Pancreas (tissue), 10 donors: ENCODE data around the gene OR51E2. TPM values are rescaled to one million over a fixed set of nuclear protein-coding genes. Genes with fewer than 3 reads are reported as not detected.
A peak's percentile ranks its signal among the peaks of the same experiment; 100 is the strongest.

Experiments used
- ATAC-seq, 4 donors: fragments of 200-7000 bp; cut with Tn5 transposase; one replicate each; pipeline versions ENCODE4 v1.8.0 to v1.9.1; 2020; ENCODE audit warnings: mild to moderate bottlenecking in 4 of 4, moderate library complexity in 4 of 4
- DNase-seq, 6 donors: peaks; one replicate each; pipeline ENCODE4 v3.0.0-alpha.2; 2020
- FAIRE-seq: peaks from 2 replicates; lab custom pipeline; 2012; peaks lifted over from hg19 to GRCh38; lab: Jason Lieb, UNC
- H3K27ac ChIP-seq, 4 donors: fragments of 200-600 bp; sonication (generic); 1 replicate in 3 of 4; 2 replicates in 1 of 4; pipeline versions ENCODE4 v1.5.0 to v1.8.0; 2020
- H3K27me3 ChIP-seq, 4 donors: fragments of 200-600 bp; one replicate each; pipeline ENCODE4 v1.8.0; 2021
- H3K36me3 ChIP-seq, 3 donors: fragments of 200-600 bp; sonication (generic) in 1 of 3; one replicate each; pipeline versions ENCODE4 v1.5.0 to v1.8.0; 2020 to 2021
- H3K4me1 ChIP-seq, 3 donors: fragments of 200-600 bp; one replicate each; pipeline ENCODE4 v1.8.0; 2021
- H3K4me3 ChIP-seq, 4 donors: fragments of 200-600 bp; sonication (generic) in 2 of 4; one replicate each; pipeline versions ENCODE4 v1.5.0 to v1.8.0; 2020 to 2021
- H3K9me3 ChIP-seq, 4 donors: fragments of 200-600 bp; one replicate each; pipeline ENCODE4 v1.8.0; 2021
- WGBS, 2 donors: extraction: QIAGEN DNeasy Blood & Tissue Kit; methylation state at CpG; one replicate each; pipeline ENCODE4 v1.1.7; 2013; 5-methylcytosine and 5-hydroxymethylcytosine counted together
- intact Hi-C, 3 donors: fragments of 100-400 bp; cut with DNase I; formaldehyde crosslinking; loops; one replicate each; pipeline versions ENCODE4 v1.11.1 to v1.14.2; 2022
- polyA plus RNA-seq, 2 donors: library from polyadenylated mRNA; stranded (reverse); fragments of 200-250 nt; gene quantifications; one replicate each; pipeline ENCODE4 v1.2.3, GENCODE V29; 2013
- total RNA-seq, 6 donors: library from RNA; stranded (reverse); fragmentation: NEBNext Ultra II Directional in 4 of 6; extraction: Animal tissue kit (Norgen Biotek cat#: 25700) in 4 of 6; gene quantifications; one replicate each; pipeline versions ENCODE4 v1.2.1 to v1.2.4, GENCODE V29; 2021 to 2023
- TF ChIP-seq, protein P1 (sequence below), 4 donors: fragments of 200-600 bp; sonication (generic) in 3 of 4; IDR thresholded peaks; one replicate each; pipeline versions ENCODE4 v1.5.0 to v1.8.0; 2021; ENCODE audit warnings: antibody characterized with exemption in 4 of 4
- donor health status: healthy with polysubstance abuse.
- donor health status: DM: no; HTN: no; CAD: no; lungs with moderate emphysema.
- donor health status: DM: no; HTN: no; CAD: no.
- donor health status: control.
- donor health status: control.
- donor health status: Bipolar disorder and iron deficiency.
- donor health status: DM: yes; HTN: yes; CAD: no.
- donor health status: DM: no; HTN: no; CAD: no.
- donor health status: DM: no; HTN: no; CAD: no.
- donor health status: DM: yes; HTN: yes; CAD: no.

OR51E2 gene
- total and polyA plus RNA-seq, 8 donors: 0.09 to 0.16 TPM; not detected in 6

DNA sequence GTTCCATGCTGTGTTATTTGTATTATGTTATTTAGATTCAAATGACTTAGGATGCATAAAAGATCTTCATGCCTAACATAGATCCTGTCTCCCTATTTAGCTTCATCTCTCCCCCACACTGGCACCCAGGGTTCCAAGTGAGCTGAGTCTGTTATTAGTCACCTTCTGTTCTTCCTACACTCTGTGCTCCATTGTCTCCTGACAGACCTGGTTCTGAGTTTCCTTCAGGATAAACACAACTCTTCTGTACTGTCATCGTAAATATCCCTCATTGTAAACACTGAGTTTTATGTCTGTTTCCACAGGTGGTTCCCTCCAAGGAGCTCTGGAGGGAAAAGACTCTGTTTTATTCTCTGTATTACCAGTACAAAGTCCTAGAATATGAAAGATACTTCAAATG lies 15.6 kb upstream of the OR51E2 start:
- Histone ChIP-seq H3K36me3 (no peaks in the 10 kb centered on the region), H3K9me3 (no peaks in the 10 kb centered on the region), H3K4me1 (no peaks in the 10 kb centered on the region), H3K27ac (no peak overlapping the region), H3K27me3 (no peaks in the 10 kb centered on the region), H3K4me3 (no peak overlapping the region)
- WGBS, 2 donors: 18 to 31% methylated on average over 1 of the region's 1 CpG
- no peak for ATAC-seq
- TF ChIP-seq, protein P1, sequence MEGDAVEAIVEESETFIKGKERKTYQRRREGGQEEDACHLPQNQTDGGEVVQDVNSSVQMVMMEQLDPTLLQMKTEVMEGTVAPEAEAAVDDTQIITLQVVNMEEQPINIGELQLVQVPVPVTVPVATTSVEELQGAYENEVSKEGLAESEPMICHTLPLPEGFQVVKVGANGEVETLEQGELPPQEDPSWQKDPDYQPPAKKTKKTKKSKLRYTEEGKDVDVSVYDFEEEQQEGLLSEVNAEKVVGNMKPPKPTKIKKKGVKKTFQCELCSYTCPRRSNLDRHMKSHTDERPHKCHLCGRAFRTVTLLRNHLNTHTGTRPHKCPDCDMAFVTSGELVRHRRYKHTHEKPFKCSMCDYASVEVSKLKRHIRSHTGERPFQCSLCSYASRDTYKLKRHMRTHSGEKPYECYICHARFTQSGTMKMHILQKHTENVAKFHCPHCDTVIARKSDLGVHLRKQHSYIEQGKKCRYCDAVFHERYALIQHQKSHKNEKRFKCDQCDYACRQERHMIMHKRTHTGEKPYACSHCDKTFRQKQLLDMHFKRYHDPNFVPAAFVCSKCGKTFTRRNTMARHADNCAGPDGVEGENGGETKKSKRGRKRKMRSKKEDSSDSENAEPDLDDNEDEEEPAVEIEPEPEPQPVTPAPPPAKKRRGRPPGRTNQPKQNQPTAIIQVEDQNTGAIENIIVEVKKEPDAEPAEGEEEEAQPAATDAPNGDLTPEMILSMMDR (IDR thresholded peaks at IDR 0.05): no peak
- intact Hi-C loops: no loop called here
- no peak for DNase-seq
- FAIRE-seq: no peak

GRCh38 chr11:4704790-4705334 lies 7.2 kb upstream of the OR51E2 start:
- no peak for FAIRE-seq
- ATAC-seq: peak in 2 of 4 donors; percentile 24 to 33
- intact Hi-C loops: no loop called here
- H3K9me3 ChIP-seq: no peaks in the 10 kb centered on the region
- no peak overlapping the region for H3K4me3 ChIP-seq
- H3K27ac ChIP-seq: no peak overlapping the region
- 68 to 71% methylated on average over 8 of the region's 8 CpGs for WGBS, 2 donors
- H3K27me3 ChIP-seq: no peaks in the 10 kb centered on the region
- no peak for DNase-seq
- TF ChIP-seq, protein P1 (IDR thresholded peaks at IDR 0.05): no peak
- no peaks in the 10 kb centered on the region for H3K36me3 ChIP-seq
- H3K4me1 ChIP-seq: peaks cover 0 to 7% (median 0%) of the 10 kb centered on the region in 3 donors

DNA sequence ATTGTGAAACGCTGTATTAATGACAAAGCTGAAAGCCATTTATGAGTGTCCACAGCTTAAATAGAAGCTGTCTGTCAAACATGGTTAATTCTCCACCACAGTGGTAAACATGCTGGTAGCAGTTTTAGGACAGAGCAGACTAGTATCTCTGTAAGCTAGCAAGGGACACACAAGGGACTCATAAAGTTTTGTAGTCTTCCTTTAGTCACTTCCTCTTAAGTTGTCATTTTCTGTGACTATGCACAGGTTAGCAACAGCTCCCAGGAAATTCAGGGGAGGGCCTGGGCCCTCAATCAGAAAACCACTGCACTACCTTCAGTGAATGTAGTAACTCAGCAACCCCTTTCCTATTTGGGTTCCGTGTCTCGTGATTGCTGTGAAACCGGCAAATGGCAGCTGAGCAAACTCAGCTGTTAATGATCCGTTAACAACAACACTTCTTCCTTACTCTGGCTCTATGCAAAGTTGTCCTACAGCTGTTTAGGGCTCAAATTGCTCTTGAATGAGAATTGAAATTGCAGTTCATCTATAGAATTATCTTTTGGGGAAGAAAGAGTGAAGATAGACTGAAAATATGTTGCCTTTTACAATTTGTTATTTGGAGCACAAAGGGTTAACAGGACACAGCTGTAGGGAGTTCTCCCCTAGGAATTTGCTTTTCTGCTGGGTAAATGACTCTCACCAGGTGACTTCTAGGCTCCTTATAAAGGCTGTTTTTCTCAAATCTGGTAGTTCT lies 6.6 kb upstream of the OR51E2 start, which contains the start of gene MMP26:
Gene MMP26, plus strand, starts transcription at position 731 of the 736 bp plus-strand sequence.
- peak; percentile 53 to 88 (median 76) for ATAC-seq

GRCh38 chr11:4700436-4700820 lies 2.8 kb upstream of the OR51E2 start:
- no peak overlapping the region for H3K27ac ChIP-seq
- intact Hi-C loops: no loop called here
- peaks cover 0 to 7% (median 0%) of the 10 kb centered on the region in 3 donors for H3K4me1 ChIP-seq
- H3K4me3 ChIP-seq: no peak overlapping the region
- FAIRE-seq: no peak
- DNase-seq: no peak
- no peaks in the 10 kb centered on the region for H3K36me3 ChIP-seq
- H3K9me3 ChIP-seq: no peaks in the 10 kb centered on the region
- no peaks in the 10 kb centered on the region for H3K27me3 ChIP-seq
- 78 to 86% methylated on average over 1 of the region's 1 CpG for WGBS, 2 donors
- TF ChIP-seq, protein P1 (IDR thresholded peaks at IDR 0.05): no peak
- no peak for ATAC-seq

More for the DNA sequence above, 6.6 kb upstream of the OR51E2 start, which contains the start of gene MMP26:
- no peaks in the 10 kb centered on the region for H3K36me3 ChIP-seq
- H3K27ac ChIP-seq: no peak within 1 kb of the TSS
- no peaks in the 10 kb centered on the region for H3K9me3 ChIP-seq
- intact Hi-C loops: no loop called here
- no peak within 1 kb of the TSS for H3K4me3 ChIP-seq
- H3K27me3 ChIP-seq: no peaks in the 10 kb centered on the region
- 7 to 11% methylated on average over 5 of the region's 5 CpGs for WGBS, 2 donors
- H3K4me1 ChIP-seq: peaks cover 0 to 7% (median 0%) of the 10 kb centered on the region in 3 donors
- FAIRE-seq (no peak), DNase-seq (peak in 1 of 6 donors; percentile 37)
- TF ChIP-seq, protein P1 (IDR thresholded peaks at IDR 0.05): no peak
